PFSK-1 (cell line): ENCODE results near the gene RETREG1.

Source experiments
- POLR2AphosphoS5 ChIP-seq: IDR thresholded peaks from 2 replicates; pipeline ENCODE4 v1.6.1; 2012; ENCODE audit warnings: low read depth, mild to moderate bottlenecking, control low read depth, low read length, moderate library complexity
- TF ChIP-seq, protein P1 (sequence below), 2 experiments: IDR thresholded peaks; 2 replicates each; pipeline versions ENCODE4 v1.6.1 to v1.8.0; 2011 to 2012; ENCODE audit warnings: low read depth in 2 of 2, low read length in 2 of 2, control low read depth in 1 of 2, inconsistent platforms in 1 of 2, mild to moderate bottlenecking in 1 of 2, moderate library complexity in 1 of 2; ENCODE audit not compliant: insufficient read depth in 1 of 2

DNA sequence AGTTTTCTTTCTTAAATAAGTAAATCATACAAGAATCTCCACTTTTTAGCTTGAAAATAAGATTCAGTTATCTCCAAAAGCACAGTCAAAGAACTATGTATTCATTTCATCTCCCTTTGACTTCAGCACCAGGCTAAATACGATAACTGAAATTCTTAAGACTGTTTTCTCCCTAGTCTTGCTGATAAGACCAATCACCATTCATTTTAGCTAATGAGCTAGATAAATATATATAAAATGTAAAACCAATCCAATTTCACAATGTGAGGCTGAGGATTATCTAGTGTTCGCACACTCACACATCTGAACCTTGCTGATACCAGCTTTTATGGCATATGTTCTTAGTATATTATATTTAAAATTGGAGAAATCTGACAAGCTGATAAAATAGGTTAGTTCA, 133.9 kb downstream of the RETREG1 start:
- no peak for TF ChIP-seq POLR2AphosphoS5
- TF ChIP-seq, protein P1, sequence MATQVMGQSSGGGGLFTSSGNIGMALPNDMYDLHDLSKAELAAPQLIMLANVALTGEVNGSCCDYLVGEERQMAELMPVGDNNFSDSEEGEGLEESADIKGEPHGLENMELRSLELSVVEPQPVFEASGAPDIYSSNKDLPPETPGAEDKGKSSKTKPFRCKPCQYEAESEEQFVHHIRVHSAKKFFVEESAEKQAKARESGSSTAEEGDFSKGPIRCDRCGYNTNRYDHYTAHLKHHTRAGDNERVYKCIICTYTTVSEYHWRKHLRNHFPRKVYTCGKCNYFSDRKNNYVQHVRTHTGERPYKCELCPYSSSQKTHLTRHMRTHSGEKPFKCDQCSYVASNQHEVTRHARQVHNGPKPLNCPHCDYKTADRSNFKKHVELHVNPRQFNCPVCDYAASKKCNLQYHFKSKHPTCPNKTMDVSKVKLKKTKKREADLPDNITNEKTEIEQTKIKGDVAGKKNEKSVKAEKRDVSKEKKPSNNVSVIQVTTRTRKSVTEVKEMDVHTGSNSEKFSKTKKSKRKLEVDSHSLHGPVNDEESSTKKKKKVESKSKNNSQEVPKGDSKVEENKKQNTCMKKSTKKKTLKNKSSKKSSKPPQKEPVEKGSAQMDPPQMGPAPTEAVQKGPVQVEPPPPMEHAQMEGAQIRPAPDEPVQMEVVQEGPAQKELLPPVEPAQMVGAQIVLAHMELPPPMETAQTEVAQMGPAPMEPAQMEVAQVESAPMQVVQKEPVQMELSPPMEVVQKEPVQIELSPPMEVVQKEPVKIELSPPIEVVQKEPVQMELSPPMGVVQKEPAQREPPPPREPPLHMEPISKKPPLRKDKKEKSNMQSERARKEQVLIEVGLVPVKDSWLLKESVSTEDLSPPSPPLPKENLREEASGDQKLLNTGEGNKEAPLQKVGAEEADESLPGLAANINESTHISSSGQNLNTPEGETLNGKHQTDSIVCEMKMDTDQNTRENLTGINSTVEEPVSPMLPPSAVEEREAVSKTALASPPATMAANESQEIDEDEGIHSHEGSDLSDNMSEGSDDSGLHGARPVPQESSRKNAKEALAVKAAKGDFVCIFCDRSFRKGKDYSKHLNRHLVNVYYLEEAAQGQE (IDR thresholded peaks at IDR 0.05; ENCODE audit: insufficient read depth in 1 of 2, low read depth in 2 of 2, low read length in 2 of 2): no peak
